DND-41 (cell line): ENCODE data around the gene REV3L.
"Not testable (repeated sequence)": the region's sequence is repeated elsewhere in the genome, so short reads cannot be mapped to it uniquely, and the experiment has no call there.

Source experiments
- ATAC-seq: fragments of 200-7000 bp; cut with Tn5 transposase; 3 replicates; pipeline ENCODE4 v1.9.1; 2021; ENCODE audit warnings: low read depth; ENCODE audit not compliant: insufficient read depth
- DNase-seq: peaks from one replicate; pipeline ENCODE4 v3.0.0-alpha.2; 2020
- H2AFZ ChIP-seq: 2 replicates; pipeline ENCODE4 v1.6.0; 2012; ENCODE audit warnings: low read depth, low read length
- H3K27ac ChIP-seq: 2 replicates; pipeline ENCODE4 v1.5.1; 2012; ENCODE audit warnings: low read length, inconsistent platforms
- H3K27me3 ChIP-seq: fragments of 200-600 bp; sonication (generic); 2 replicates; pipeline ENCODE4 v1.6.0; 2012; ENCODE audit warnings: low read length, mild to moderate bottlenecking, inconsistent platforms; ENCODE audit not compliant: insufficient read depth, poor library complexity
- H3K36me3 ChIP-seq: 2 replicates; pipeline ENCODE4 v1.5.1; 2012; ENCODE audit warnings: low read length, inconsistent platforms; ENCODE audit not compliant: insufficient read depth
- H3K4me1 ChIP-seq: 2 replicates; pipeline ENCODE4 v1.5.1; 2012; ENCODE audit warnings: mild to moderate bottlenecking, low read length; ENCODE audit not compliant: insufficient read depth
- H3K4me2 ChIP-seq: 2 replicates; pipeline ENCODE4 v1.6.0; 2012; ENCODE audit warnings: mild to moderate bottlenecking, moderate library complexity, low read length, inconsistent platforms; ENCODE audit not compliant: insufficient read depth
- H3K4me3 ChIP-seq, 2 experiments: fragments of 200-600 bp in 1 of 2; shearing (Covaris generic) in 1 of 2; 2 replicates each; pipeline ENCODE4 v1.5.1; 2012 to 2016; ENCODE audit warnings: inconsistent platforms in 2 of 2, low read length in 2 of 2, mild to moderate bottlenecking in 2 of 2, low read depth in 1 of 2, moderate library complexity in 1 of 2
- H3K79me2 ChIP-seq: 2 replicates; pipeline ENCODE4 v1.6.0; 2012; ENCODE audit warnings: low read length, inconsistent platforms; ENCODE audit not compliant: insufficient read depth
- H3K9ac ChIP-seq: 2 replicates; pipeline ENCODE4 v1.6.0; 2012; ENCODE audit warnings: low read depth, mild to moderate bottlenecking, inconsistent platforms, low read length, moderate library complexity
- H3K9me3 ChIP-seq: 2 replicates; pipeline ENCODE4 v1.5.1; 2012; ENCODE audit warnings: low read length, moderate library complexity, mild to moderate bottlenecking, inconsistent platforms; ENCODE audit not compliant: insufficient read depth, severe bottlenecking
- H4K20me1 ChIP-seq: 2 replicates; pipeline ENCODE4 v1.6.0; 2012; ENCODE audit warnings: low read length; ENCODE audit not compliant: insufficient read depth
- CTCF ChIP-seq: IDR thresholded peaks from 2 replicates; pipeline ENCODE4 v1.5.1; 2012; ENCODE audit warnings: borderline replicate concordance, low read length, moderate library complexity, mild to moderate bottlenecking; ENCODE audit not compliant: poor library complexity, severe bottlenecking; ENCODE audit errors: extremely low read depth
- EZH2 ChIP-seq: IDR thresholded peaks from 3 replicates; pipeline ENCODE4 v1.6.1; 2012; ENCODE audit warnings: borderline replicate concordance, low read depth, mild to moderate bottlenecking, moderate library complexity, low read length, inconsistent platforms; ENCODE audit not compliant: severe bottlenecking

The REV3L gene

GRCh38 chr6:111477481-111477938 is 5.5 kb downstream of the REV3L start:
- Histone ChIP-seq H3K79me2 (peaks cover 100% of the 10 kb centered on the region), H3K9me3 (no peaks in the 10 kb centered on the region), H3K4me3 (no peak overlapping the region), H3K4me1 (peaks cover 68% of the 10 kb centered on the region), H2AFZ (no peak overlapping the region), H3K27ac (no peak overlapping the region), H3K36me3 (peaks cover 6% of the 10 kb centered on the region), H3K9ac (no peak overlapping the region), H3K27me3 (no peaks in the 10 kb centered on the region), H3K4me2 (peak overlapping the region; percentile 53), H4K20me1 (peaks cover 29% of the 10 kb centered on the region; the same call in 1 of the 2 replicates)
- ATAC-seq (no peak), DNase-seq (no peak)
- TF ChIP-seq EZH2 (no peak), CTCF (no peak)

- not testable (repeated sequence) for H3K4me3 ChIP-seq, ATAC-seq, H2AFZ ChIP-seq, H3K9ac ChIP-seq, H3K27me3 ChIP-seq, DNase-seq, H3K27ac ChIP-seq, H3K9me3 ChIP-seq
- H3K4me1 ChIP-seq: peaks cover 60% of the 10 kb centered on the region
- H4K20me1 ChIP-seq: peaks cover 26% of the 10 kb centered on the region; the same call in 1 of the 2 replicates
- H3K36me3 ChIP-seq: peaks cover 11% of the 10 kb centered on the region
- H3K79me2 ChIP-seq: peaks cover 100% of the 10 kb centered on the region
- H3K4me2 ChIP-seq: peak overlapping the region; percentile 33; the same call in 1 of the 2 replicates
These were observed 7.0 kb downstream of the REV3L start for GRCh38 chr6:111476061-111476460.

GRCh38 chr6:111474771-111475170 is 8.2 kb downstream of the REV3L start:
- Histone ChIP-seq H3K36me3 (peaks cover 11% of the 10 kb centered on the region), H4K20me1 (peaks cover 26% of the 10 kb centered on the region; the same call in 1 of the 2 replicates), H3K4me1 (peaks cover 47% of the 10 kb centered on the region), H3K9ac (no peak overlapping the region), H3K27me3 (no peaks in the 10 kb centered on the region), H3K9me3 (no peaks in the 10 kb centered on the region), H3K27ac (no peak overlapping the region), H3K79me2 (peaks cover 99% of the 10 kb centered on the region), H3K4me3 (no peak overlapping the region), H3K4me2 (no peak overlapping the region), H2AFZ (no peak overlapping the region)
- TF ChIP-seq EZH2: no peak
- no peak for TF ChIP-seq CTCF
- no peak for DNase-seq
- no peak for ATAC-seq

- H2AFZ ChIP-seq: no peak overlapping the region
- H4K20me1 ChIP-seq: peaks cover 23% of the 10 kb centered on the region; the same call in 1 of the 2 replicates
- DNase-seq (no peak), ATAC-seq (no peak)
- H3K27me3 ChIP-seq: no peaks in the 10 kb centered on the region
- TF ChIP-seq EZH2: no peak
- TF ChIP-seq CTCF: no peak
- H3K4me2 ChIP-seq: no peak overlapping the region; the same call in 1 of the 2 replicates
- peaks cover 11% of the 10 kb centered on the region for H3K36me3 ChIP-seq
- H3K27ac ChIP-seq: no peak overlapping the region
- H3K4me1 ChIP-seq: peaks cover 40% of the 10 kb centered on the region
- no peaks in the 10 kb centered on the region for H3K9me3 ChIP-seq
- no peak overlapping the region for H3K9ac ChIP-seq
- peaks cover 99% of the 10 kb centered on the region for H3K79me2 ChIP-seq
- H3K4me3 ChIP-seq: no peak overlapping the region
These were observed 8.9 kb downstream of the REV3L start for GRCh38 chr6:111474106-111474505.
